Natural killer cell (primary cell): Measurements from ENCODE around the gene POU5F2. TPM values are rescaled to one million over a fixed set of nuclear protein-coding genes. Genes with fewer than 3 reads are reported as not detected.

ENCODE experiments used
- ATAC-seq, 3 donors: fragments of 150-1000 bp in 2 of 3; fragments of 200-7000 bp in 1 of 3; cut with Tn5 transposase; 1 replicate in 1 of 3; 2 replicates in 2 of 3; pipeline ENCODE4 v1.10.0; 2021; ENCODE audit warnings: mild to moderate bottlenecking in 2 of 3, moderate library complexity in 2 of 3
- DNase-seq, 2 donors: peaks; one replicate each; pipeline versions ENCODE4 v3.0.0 to v3.0.0-alpha.2; 2013 to 2021; ENCODE audit warnings: mixed read lengths in 1 of 2
- H3K27ac ChIP-seq: one replicate; pipeline ENCODE4 v1.5.1; 2013; ENCODE audit warnings: mild to moderate bottlenecking, low read length
- H3K27me3 ChIP-seq: one replicate; pipeline ENCODE4 v1.6.1; 2013; ENCODE audit warnings: low read length; ENCODE audit not compliant: control insufficient read depth, insufficient read depth
- H3K36me3 ChIP-seq: one replicate; pipeline ENCODE4 v1.6.1; 2013; ENCODE audit warnings: low read length; ENCODE audit not compliant: control insufficient read depth, insufficient read depth
- H3K4me1 ChIP-seq: one replicate; pipeline ENCODE4 v1.6.1; 2013; ENCODE audit warnings: low read length; ENCODE audit not compliant: control insufficient read depth, insufficient read depth
- H3K4me3 ChIP-seq: one replicate; pipeline ENCODE4 v1.5.1; 2013; ENCODE audit warnings: low read length
- H3K9me3 ChIP-seq: one replicate; pipeline ENCODE4 v1.6.1; 2013; ENCODE audit warnings: low read length; ENCODE audit not compliant: control insufficient read depth, insufficient read depth
- H3K27ac Mint-ChIP-seq, 2 donors: one replicate each; pipeline ENCODE4 v1.8.0; 2022; ENCODE audit warnings: mild to moderate bottlenecking in 2 of 2, mixed read lengths in 2 of 2, moderate library complexity in 1 of 2
- H3K27me3 Mint-ChIP-seq, 2 donors: one replicate each; pipeline ENCODE4 v1.8.0; 2022; ENCODE audit warnings: low read depth in 2 of 2, mixed read lengths in 2 of 2
- H3K36me3 Mint-ChIP-seq: one replicate; pipeline ENCODE4 v1.8.0; 2022; ENCODE audit warnings: mixed read lengths
- H3K4me1 Mint-ChIP-seq, 2 donors: one replicate each; pipeline ENCODE4 v1.8.0; 2022; ENCODE audit warnings: mixed read lengths in 2 of 2
- H3K4me3 Mint-ChIP-seq: one replicate; pipeline ENCODE4 v1.8.0; 2022; ENCODE audit warnings: mild to moderate bottlenecking, moderate library complexity, mixed read lengths
- H3K9me3 Mint-ChIP-seq, 2 donors: one replicate each; pipeline ENCODE4 v1.8.0; 2022; ENCODE audit warnings: mixed read lengths in 2 of 2
- CTCF ChIP-seq: fragments of 200-600 bp; IDR thresholded peaks from one replicate; pipeline ENCODE4 v1.8.0; 2022; ENCODE audit warnings: antibody characterized with exemption
- WGBS: methylation state at CpG from one replicate; pipeline ENCODE4 v1.1.7; 2013; ENCODE audit warnings: missing lambda C conversion rate; ENCODE audit not compliant: insufficient coverage; 5-methylcytosine and 5-hydroxymethylcytosine counted together
- intact Hi-C: fragments of 100-400 bp; cut with micrococcal nuclease; formaldehyde crosslinking; loops from one replicate; pipeline ENCODE4 v1.14.2; 2022
- total RNA-seq, 4 donors: library from RNA; stranded (reverse); fragments of 120-200 nt in 1 of 4; gene quantifications; one replicate each; pipeline versions ENCODE4 v1.2.3 to v1.2.4, GENCODE V29; 2013 to 2022

Gene POU5F2
- total RNA-seq, 3 donors from 2014 or later (not counting 1 experiment from before 2014, with no cell fraction given), result 4.4 to 7.1 (median 6.3) TPM

DNA sequence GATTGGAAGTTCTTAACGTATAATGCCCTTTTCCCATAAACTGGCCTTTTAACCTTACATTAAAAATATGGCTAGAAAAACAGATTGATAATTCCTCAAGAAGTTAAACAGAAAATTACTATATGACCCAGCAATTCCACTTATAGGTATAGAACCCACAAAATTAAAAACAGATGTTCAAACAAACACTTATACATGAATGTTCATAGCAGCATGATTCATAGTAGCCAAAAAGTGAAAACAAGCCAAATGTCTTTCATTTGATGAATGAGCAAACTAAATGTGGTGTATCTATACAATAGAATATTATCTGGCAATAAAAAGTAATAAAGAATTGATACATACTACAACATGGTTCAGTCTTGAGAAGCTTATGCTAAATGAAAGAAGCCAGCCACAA, 35.5 kb downstream of the POU5F2 start:
- Histone ChIP-seq H3K27ac (no peak overlapping the region), H3K36me3 (no peaks in the 10 kb centered on the region), H3K4me3 (no peak overlapping the region), H3K27me3 (no peaks in the 10 kb centered on the region), H3K9me3 (no peaks in the 10 kb centered on the region), H3K4me1 (no peaks in the 10 kb centered on the region)
- WGBS, result no CpG with 5 or more reads among the region's 1 CpG
- H3K4me3 Mint-ChIP-seq, result no peak overlapping the region
- TF ChIP-seq CTCF, result no peak
- ATAC-seq (no peak), DNase-seq (no peak)
- no peaks in the 10 kb centered on the region for H3K9me3 Mint-ChIP-seq
- H3K36me3 Mint-ChIP-seq, result no peaks in the 10 kb centered on the region
- H3K4me1 Mint-ChIP-seq, result peaks cover 19 to 20% of the 10 kb centered on the region in 2 donors
- no peaks in the 10 kb centered on the region for H3K27me3 Mint-ChIP-seq
- intact Hi-C loops, result no loop called here
- H3K27ac Mint-ChIP-seq, result no peak overlapping the region

DNA sequence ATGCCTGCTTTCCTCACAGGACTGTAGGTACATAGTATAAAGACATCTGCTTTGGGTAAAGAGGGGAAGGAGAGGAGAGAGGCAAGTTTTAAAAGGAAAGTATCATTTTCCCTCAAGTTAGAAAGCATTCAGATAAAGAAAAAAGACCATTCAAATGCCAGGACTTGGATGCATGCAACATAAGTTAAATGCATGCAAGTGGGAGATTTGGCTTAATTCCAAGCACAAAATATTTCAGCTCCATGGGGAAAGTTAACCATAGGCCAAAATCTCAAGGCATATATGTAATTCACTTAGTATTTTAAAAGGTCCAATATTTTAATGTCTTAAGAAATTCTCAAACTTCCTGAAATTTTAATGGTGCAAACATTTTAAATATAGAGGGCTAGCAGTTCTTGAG, 36.4 kb downstream of the POU5F2 start:
- DNase-seq, result no peak
- no peak overlapping the region for H3K4me3 Mint-ChIP-seq
- peaks cover 19 to 20% of the 10 kb centered on the region in 2 donors for H3K4me1 Mint-ChIP-seq
- H3K27me3 Mint-ChIP-seq, result no peaks in the 10 kb centered on the region
- no peaks in the 10 kb centered on the region for H3K9me3 Mint-ChIP-seq
- no peaks in the 10 kb centered on the region for H3K9me3 ChIP-seq
- intact Hi-C loops, result no loop called here
- TF ChIP-seq CTCF, result no peak
- H3K27ac ChIP-seq, result no peak overlapping the region
- H3K4me1 ChIP-seq, result no peaks in the 10 kb centered on the region
- no peak overlapping the region for H3K4me3 ChIP-seq
- H3K27ac Mint-ChIP-seq, result no peak overlapping the region
- H3K36me3 ChIP-seq, result no peaks in the 10 kb centered on the region
- H3K36me3 Mint-ChIP-seq, result no peaks in the 10 kb centered on the region
- no peak for ATAC-seq
- no peaks in the 10 kb centered on the region for H3K27me3 ChIP-seq

DNA sequence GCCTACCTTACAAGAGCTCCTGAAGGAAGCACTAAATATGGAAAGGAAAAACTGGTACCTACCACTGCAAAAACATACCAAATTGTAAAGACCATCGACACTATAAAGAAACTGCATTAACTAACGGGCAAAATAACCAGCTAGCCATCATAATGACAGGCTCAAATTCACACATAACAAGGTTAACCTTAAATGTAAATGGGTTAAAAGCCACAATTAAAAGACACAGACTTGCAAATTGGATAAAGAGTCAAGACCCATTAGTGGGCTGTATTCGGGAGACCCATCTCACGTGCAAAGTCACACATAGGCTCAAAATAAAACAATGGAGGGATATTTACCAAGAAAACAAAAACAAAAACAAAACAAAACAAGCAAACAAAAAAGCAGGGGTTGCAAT, 49.4 kb downstream of the POU5F2 start:
- WGBS, result 89% methylated on average over 4 of the region's 4 CpGs
- Histone ChIP-seq H3K4me3 (no peak overlapping the region), H3K9me3 (no peaks in the 10 kb centered on the region), H3K27me3 (no peaks in the 10 kb centered on the region), H3K27ac (no peak overlapping the region), H3K36me3 (no peaks in the 10 kb centered on the region), H3K4me1 (no peaks in the 10 kb centered on the region)
- H3K4me1 Mint-ChIP-seq, result peaks cover 10 to 15% of the 10 kb centered on the region in 2 donors
- H3K4me3 Mint-ChIP-seq, result no peak overlapping the region
- H3K36me3 Mint-ChIP-seq, result no peaks in the 10 kb centered on the region
- intact Hi-C loops, result no loop called here
- H3K9me3 Mint-ChIP-seq, result peaks cover 2 to 8% of the 10 kb centered on the region in 2 donors
- no peak for DNase-seq
- TF ChIP-seq CTCF, result no peak
- H3K27ac Mint-ChIP-seq, result no peak overlapping the region
- H3K27me3 Mint-ChIP-seq, result no peaks in the 10 kb centered on the region
- ATAC-seq, result no peak

Other genes starting within 250 kb of the POU5F2 start
- gene NR2F1-AS1, start 160.4 kb downstream of the POU5F2 start, total RNA-seq, result not detected
- not detected for gene NR2F1, start 158.4 kb downstream of the POU5F2 start, total RNA-seq